ENCODE results near the gene DDX25. TPM values are rescaled to one million over a fixed set of nuclear protein-coding genes. Genes with fewer than 3 reads are reported as not detected.
A peak's percentile ranks its signal among the peaks of the same experiment; 100 is the strongest.

The DDX25 gene
- total and polyA plus RNA-seq, 2 of the 4 experiments (the other 2 are of a cell fraction): under 0.01 TPM; not detected in 1

DNA sequence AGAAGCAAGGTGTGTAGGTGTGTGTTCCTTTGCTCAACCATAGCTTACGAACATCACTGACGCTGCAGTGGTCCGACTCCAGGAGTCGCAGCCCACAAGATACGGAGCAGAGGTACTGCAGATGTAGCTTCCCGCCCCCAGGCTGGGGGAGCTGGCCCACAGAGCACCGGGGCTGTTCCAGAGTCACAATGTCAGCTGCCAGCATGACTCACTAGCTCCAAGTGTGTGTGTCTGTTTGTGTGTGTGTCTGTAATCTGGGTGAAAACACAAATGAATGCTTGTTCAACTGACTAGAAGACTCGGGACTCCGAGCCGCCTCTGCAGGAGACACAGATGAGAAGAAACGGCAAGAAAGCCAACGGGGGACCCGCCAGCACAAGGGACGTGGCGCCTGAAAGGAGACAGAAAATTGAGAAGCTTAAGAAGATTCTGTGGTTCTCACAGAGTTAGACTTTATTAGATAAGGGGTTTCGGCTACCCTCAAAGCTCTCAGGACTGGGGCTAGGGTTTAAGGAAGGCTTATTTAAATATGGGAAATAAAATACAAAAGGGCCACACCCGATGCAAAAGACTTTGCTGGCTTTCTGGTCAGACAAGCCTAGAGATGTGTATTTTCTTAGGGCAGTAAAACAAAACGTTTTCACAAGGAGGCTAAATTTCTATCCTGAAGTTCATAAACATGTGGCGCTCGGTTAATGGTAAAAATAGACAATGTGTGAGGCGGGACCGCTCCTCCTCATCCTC is 52.3 kb downstream of the DDX25 start:
- H3K79me1 ChIP-seq (ENCODE audit: low read depth in 1 of 2, low read length in 2 of 2): no peaks in the 10 kb centered on the region
- DNase-seq: peak; percentile 7
- no peak overlapping the region for H4K91ac ChIP-seq (ENCODE audit: insufficient read depth, low read depth, low read length)
- in situ Hi-C loops (cut with MboI; ENCODE audit: low sequenced_read_pairs): no loop called here
- no peak overlapping the region for H3K18ac ChIP-seq (ENCODE audit: low read depth, low read length)
- no TSS peak for BruUV-seq (replicated peaks)
- H4K8ac ChIP-seq (ENCODE audit: low read depth in 2 of 2, low read length in 2 of 2): no peak overlapping the region
- H3K56ac ChIP-seq (ENCODE audit: extremely low read depth, insufficient read depth, low read length): no peak overlapping the region
- no peak overlapping the region for H3K27ac ChIP-seq (ENCODE audit: insufficient read depth, low read length)
- POLR2A ChIA-PET (ENCODE audit: unreplicated experiment): interaction anchor here (0.6 kb wide), 1 partner anchor 1908 kb away, joined by 3 read pairs; no protein-coding TSS in a partner anchor
- H3K9ac ChIP-seq (ENCODE audit: low read depth, low read length): no peak overlapping the region
- H2AK9ac ChIP-seq (replicated peaks; ENCODE audit: low read depth, low read length, poor library complexity): no peak overlapping the region
- dilution Hi-C loops (cut with HindIII; ENCODE audit: low sequenced_read_pairs, unreplicated experiment): no loop called here
- H2BK20ac ChIP-seq (ENCODE audit: low read depth, low read length): no peak overlapping the region
- H3K9me1 ChIP-seq (ENCODE audit: insufficient read depth, low read length): no peaks in the 10 kb centered on the region
- no peak overlapping the region for H2AK5ac ChIP-seq (ENCODE audit: low read depth, low read length)
- H3K36me3 ChIP-seq (ENCODE audit: control insufficient read depth, insufficient read depth, low read length): no peaks in the 10 kb centered on the region
- no peak overlapping the region for H2AFZ ChIP-seq (replicated peaks; ENCODE audit: low read length, poor library complexity)
- peaks cover 4% of the 10 kb centered on the region for H3K27me3 ChIP-seq (ENCODE audit: control insufficient read depth, insufficient read depth, low read length)
- ATAC-seq (ENCODE audit: low read depth): no peak
- CTCF ChIA-PET: interaction anchor here (0.5 to 0.9 kb wide), 3 partner anchors 14 to 172 kb away, joined by 3 to 4 read pairs (median 3); no protein-coding TSS in a partner anchor
- H3K4me2 ChIP-seq (ENCODE audit: low read depth, low read length): no peak overlapping the region
- H4K5ac ChIP-seq (ENCODE audit: low read depth, low read length): no peak overlapping the region
- H3K4me3 ChIP-seq (ENCODE audit: insufficient read depth, low read depth, low read length): no peak overlapping the region
- intact Hi-C loops (cut with micrococcal nuclease): no loop called here
- no peak overlapping the region for H2BK120ac ChIP-seq (ENCODE audit: low read depth, low read length)
- H3K14ac ChIP-seq (replicated peaks; ENCODE audit: low read depth, low read length): no peak overlapping the region
- WGBS, 2 experiments (ENCODE audit: extremely low coverage in 2 of 2, insufficient read length in 1 of 2): 69% methylated on average over 14 of the region's 22 CpGs; no CpG with 5 or more reads in 1 of the 2 experiments
- no peak overlapping the region for H3K23ac ChIP-seq (ENCODE audit: low read depth, low read length)
- no peaks in the 10 kb centered on the region for H4K20me1 ChIP-seq (ENCODE audit: insufficient read depth, low read length)
- H3K9me3 ChIP-seq (ENCODE audit: control insufficient read depth, insufficient read depth, low read length): no peaks in the 10 kb centered on the region
- no peaks in the 10 kb centered on the region for H3K4me1 ChIP-seq (ENCODE audit: control insufficient read depth, insufficient read depth, low read length)
- no peak overlapping the region for H2BK15ac ChIP-seq (ENCODE audit: low read depth, low read length)
- H2BK5ac ChIP-seq (ENCODE audit: low read depth, low read length, poor library complexity, severe bottlenecking): no peak overlapping the region
- no peak overlapping the region for H3K4ac ChIP-seq (ENCODE audit: low read depth, low read length)
- TF ChIP-seq RAD21 (IDR thresholded peaks at IDR 0.05; ENCODE audit: low read length) (no peak), CHD1 (IDR thresholded peaks at IDR 0.05; ENCODE audit: low read depth, low read length) (no peak), RCOR1 (IDR thresholded peaks at IDR 0.05; ENCODE audit: insufficient replicate concordance, low read length) (no peak), NFE2L2 (IDR thresholded peaks at IDR 0.05; ENCODE audit: low read depth, low read length) (no peak), FOS (IDR thresholded peaks at IDR 0.05; ENCODE audit: low read depth, low read length) (no peak), MAFK (IDR thresholded peaks at IDR 0.05; ENCODE audit: low read depth, low read length) (no peak), MAZ (IDR thresholded peaks at IDR 0.05; ENCODE audit: borderline replicate concordance, low read depth, low read length) (no peak), CEBPB (IDR thresholded peaks at IDR 0.05; ENCODE audit: low read depth, low read length) (no peak), RFX5 (IDR thresholded peaks at IDR 0.05; ENCODE audit: low read depth, low read length) (no peak), BHLHE40 (IDR thresholded peaks at IDR 0.05; ENCODE audit: low read depth, low read length) (no peak), ELK1 (IDR thresholded peaks at IDR 0.05; ENCODE audit: borderline replicate concordance, low read depth, low read length) (no peak), MXI1 (IDR thresholded peaks at IDR 0.05; ENCODE audit: borderline replicate concordance, low read depth, low read length) (no peak), POLR2A (IDR thresholded peaks at IDR 0.05; ENCODE audit: low read depth, low read length) (no peak)
- TF ChIP-seq, protein P1, sequence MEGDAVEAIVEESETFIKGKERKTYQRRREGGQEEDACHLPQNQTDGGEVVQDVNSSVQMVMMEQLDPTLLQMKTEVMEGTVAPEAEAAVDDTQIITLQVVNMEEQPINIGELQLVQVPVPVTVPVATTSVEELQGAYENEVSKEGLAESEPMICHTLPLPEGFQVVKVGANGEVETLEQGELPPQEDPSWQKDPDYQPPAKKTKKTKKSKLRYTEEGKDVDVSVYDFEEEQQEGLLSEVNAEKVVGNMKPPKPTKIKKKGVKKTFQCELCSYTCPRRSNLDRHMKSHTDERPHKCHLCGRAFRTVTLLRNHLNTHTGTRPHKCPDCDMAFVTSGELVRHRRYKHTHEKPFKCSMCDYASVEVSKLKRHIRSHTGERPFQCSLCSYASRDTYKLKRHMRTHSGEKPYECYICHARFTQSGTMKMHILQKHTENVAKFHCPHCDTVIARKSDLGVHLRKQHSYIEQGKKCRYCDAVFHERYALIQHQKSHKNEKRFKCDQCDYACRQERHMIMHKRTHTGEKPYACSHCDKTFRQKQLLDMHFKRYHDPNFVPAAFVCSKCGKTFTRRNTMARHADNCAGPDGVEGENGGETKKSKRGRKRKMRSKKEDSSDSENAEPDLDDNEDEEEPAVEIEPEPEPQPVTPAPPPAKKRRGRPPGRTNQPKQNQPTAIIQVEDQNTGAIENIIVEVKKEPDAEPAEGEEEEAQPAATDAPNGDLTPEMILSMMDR (conservative IDR thresholded peaks at IDR 0.05; ENCODE audit: low read depth, low read length): no peak
- TF ChIP-seq, protein P2, sequence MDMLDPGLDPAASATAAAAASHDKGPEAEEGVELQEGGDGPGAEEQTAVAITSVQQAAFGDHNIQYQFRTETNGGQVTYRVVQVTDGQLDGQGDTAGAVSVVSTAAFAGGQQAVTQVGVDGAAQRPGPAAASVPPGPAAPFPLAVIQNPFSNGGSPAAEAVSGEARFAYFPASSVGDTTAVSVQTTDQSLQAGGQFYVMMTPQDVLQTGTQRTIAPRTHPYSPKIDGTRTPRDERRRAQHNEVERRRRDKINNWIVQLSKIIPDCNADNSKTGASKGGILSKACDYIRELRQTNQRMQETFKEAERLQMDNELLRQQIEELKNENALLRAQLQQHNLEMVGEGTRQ (IDR thresholded peaks at IDR 0.05; ENCODE audit: low read depth, low read length): no peak

Measured in IMR-90 (cell line).